Stimulated activated effector memory CD8-positive, alpha-beta T cell treated with anti-CD3 and anti-CD28 coated beads, Interleukin-12 subunit alpha, Interleukin-12 subunit beta, amount 100 ng/mL, for 72 hours (primary cell): Measurements from ENCODE around the gene C8B.

Experiments used
- ATAC-seq: fragments of 150-1000 bp; cut with Tn5 transposase; 2 replicates; pipeline ENCODE4 v1.10.0; 2021
- DNase-seq, 2 donors: peaks; one replicate each; pipeline ENCODE4 v3.0.0; 2021 to 2022; ENCODE audit warnings: low spot score in 2 of 2
- H3K27ac Mint-ChIP-seq: one replicate; pipeline ENCODE4 v1.8.0; 2022; ENCODE audit warnings: mild to moderate bottlenecking, mixed read lengths
- H3K36me3 Mint-ChIP-seq: one replicate; pipeline ENCODE4 v1.8.0; 2022; ENCODE audit warnings: mild to moderate bottlenecking, mixed read lengths
- H3K4me1 Mint-ChIP-seq: one replicate; pipeline ENCODE4 v1.8.0; 2022; ENCODE audit warnings: mixed read lengths
- H3K4me3 Mint-ChIP-seq: one replicate; pipeline ENCODE4 v1.8.0; 2022; ENCODE audit warnings: mild to moderate bottlenecking, mixed read lengths
- H3K9me3 Mint-ChIP-seq: one replicate; pipeline ENCODE4 v1.8.0; 2022; ENCODE audit warnings: mixed read lengths

C8B gene

GRCh38 chr1:56958526-56958925 is 7.3 kb downstream of the C8B start:
- DNase-seq: no peak
- H3K9me3 Mint-ChIP-seq: no peaks in the 10 kb centered on the region
- no peak overlapping the region for H3K4me3 Mint-ChIP-seq
- no peaks in the 10 kb centered on the region for H3K4me1 Mint-ChIP-seq
- H3K36me3 Mint-ChIP-seq: no peaks in the 10 kb centered on the region
- H3K27ac Mint-ChIP-seq: no peak overlapping the region
- no peak for ATAC-seq

- no peaks in the 10 kb centered on the region for H3K4me1 Mint-ChIP-seq
- no peak overlapping the region for H3K4me3 Mint-ChIP-seq
- DNase-seq: no peak
- no peak for ATAC-seq
- H3K36me3 Mint-ChIP-seq: no peaks in the 10 kb centered on the region
- no peak overlapping the region for H3K27ac Mint-ChIP-seq
- H3K9me3 Mint-ChIP-seq: no peaks in the 10 kb centered on the region
These were observed 7.9 kb downstream of the C8B start for GRCh38 chr1:56957931-56958330.

GRCh38 chr1:56954664-56955063 is 11.2 kb downstream of the C8B start:
- DNase-seq (no peak), ATAC-seq (peak; percentile 46)
- Mint-ChIP-seq H3K36me3 (no peaks in the 10 kb centered on the region), H3K4me3 (no peak overlapping the region), H3K9me3 (peaks cover 3% of the 10 kb centered on the region), H3K4me1 (no peaks in the 10 kb centered on the region), H3K27ac (no peak overlapping the region)

GRCh38 chr1:56953386-56953785 is 12.4 kb downstream of the C8B start:
- peaks cover 3% of the 10 kb centered on the region for H3K9me3 Mint-ChIP-seq
- DNase-seq (no peak), ATAC-seq (no peak)
- H3K4me1 Mint-ChIP-seq: no peaks in the 10 kb centered on the region
- no peak overlapping the region for H3K4me3 Mint-ChIP-seq
- H3K36me3 Mint-ChIP-seq: no peaks in the 10 kb centered on the region
- H3K27ac Mint-ChIP-seq: no peak overlapping the region

GRCh38 chr1:56952501-56952900 is 13.3 kb downstream of the C8B start:
- no peaks in the 10 kb centered on the region for H3K4me1 Mint-ChIP-seq
- ATAC-seq: no peak
- H3K9me3 Mint-ChIP-seq: peaks cover 3% of the 10 kb centered on the region
- H3K36me3 Mint-ChIP-seq: no peaks in the 10 kb centered on the region
- no peak overlapping the region for H3K4me3 Mint-ChIP-seq
- no peak for DNase-seq
- no peak overlapping the region for H3K27ac Mint-ChIP-seq

GRCh38 chr1:56948403-56949023 is 17.3 kb downstream of the C8B start:
- Mint-ChIP-seq H3K36me3 (no peaks in the 10 kb centered on the region), H3K27ac (no peak overlapping the region), H3K9me3 (peaks cover 3% of the 10 kb centered on the region), H3K4me3 (no peak overlapping the region), H3K4me1 (no peaks in the 10 kb centered on the region)
- ATAC-seq: no peak
- no peak for DNase-seq

- no peak for ATAC-seq
- peaks cover 2% of the 10 kb centered on the region for H3K9me3 Mint-ChIP-seq
- H3K4me3 Mint-ChIP-seq: no peak overlapping the region
- H3K4me1 Mint-ChIP-seq: no peaks in the 10 kb centered on the region
- no peaks in the 10 kb centered on the region for H3K36me3 Mint-ChIP-seq
- DNase-seq: no peak
- no peak overlapping the region for H3K27ac Mint-ChIP-seq
These were observed 25.8 kb downstream of the C8B start for GRCh38 chr1:56940039-56940438.

- no peaks in the 10 kb centered on the region for H3K36me3 Mint-ChIP-seq
- H3K4me1 Mint-ChIP-seq: no peaks in the 10 kb centered on the region
- H3K9me3 Mint-ChIP-seq: peaks cover 2% of the 10 kb centered on the region
- H3K4me3 Mint-ChIP-seq: no peak overlapping the region
- no peak for DNase-seq
- H3K27ac Mint-ChIP-seq: no peak overlapping the region
- no peak for ATAC-seq
These were observed 26.6 kb downstream of the C8B start for GRCh38 chr1:56939209-56939608.

GRCh38 chr1:56938646-56939045 is 27.2 kb downstream of the C8B start:
- no peaks in the 10 kb centered on the region for H3K36me3 Mint-ChIP-seq
- no peak for DNase-seq
- peaks cover 2% of the 10 kb centered on the region for H3K9me3 Mint-ChIP-seq
- H3K27ac Mint-ChIP-seq: no peak overlapping the region
- no peaks in the 10 kb centered on the region for H3K4me1 Mint-ChIP-seq
- ATAC-seq: no peak
- no peak overlapping the region for H3K4me3 Mint-ChIP-seq

GRCh38 chr1:56934430-56935060 is 31.3 kb downstream of the C8B start:
- Mint-ChIP-seq H3K27ac (no peak overlapping the region), H3K9me3 (peaks cover 5% of the 10 kb centered on the region), H3K4me1 (no peaks in the 10 kb centered on the region), H3K36me3 (no peaks in the 10 kb centered on the region), H3K4me3 (no peak overlapping the region)
- DNase-seq (no peak), ATAC-seq (no peak)

- no peak overlapping the region for H3K27ac Mint-ChIP-seq
- DNase-seq: no peak
- no peaks in the 10 kb centered on the region for H3K4me1 Mint-ChIP-seq
- peaks cover 6% of the 10 kb centered on the region for H3K9me3 Mint-ChIP-seq
- H3K4me3 Mint-ChIP-seq: no peak overlapping the region
- no peaks in the 10 kb centered on the region for H3K36me3 Mint-ChIP-seq
- no peak for ATAC-seq
These were observed 32.2 kb downstream of the C8B start for GRCh38 chr1:56933606-56934005.

- no peak overlapping the region for H3K27ac Mint-ChIP-seq
- peaks cover 6% of the 10 kb centered on the region for H3K9me3 Mint-ChIP-seq
These were observed 32.7 kb downstream of the C8B start for GRCh38 chr1:56933161-56933560.

GRCh38 chr1:56931686-56932085 is 34.1 kb downstream of the C8B start:
- DNase-seq (no peak), ATAC-seq (no peak)
- H3K9me3 Mint-ChIP-seq: peaks cover 6% of the 10 kb centered on the region
- H3K27ac Mint-ChIP-seq: no peak overlapping the region
- no peak overlapping the region for H3K4me3 Mint-ChIP-seq
- no peaks in the 10 kb centered on the region for H3K4me1 Mint-ChIP-seq
- H3K36me3 Mint-ChIP-seq: no peaks in the 10 kb centered on the region

More at GRCh38 chr1:56933161-56933560, 32.7 kb downstream of the C8B start:
- ATAC-seq: no peak
- Mint-ChIP-seq H3K4me3 (no peak overlapping the region), H3K36me3 (no peaks in the 10 kb centered on the region), H3K4me1 (no peaks in the 10 kb centered on the region)
- no peak for DNase-seq

GRCh38 chr1:56931211-56931610 is 34.6 kb downstream of the C8B start:
- no peaks in the 10 kb centered on the region for H3K4me1 Mint-ChIP-seq
- no peak overlapping the region for H3K27ac Mint-ChIP-seq
- no peak for DNase-seq
- ATAC-seq: no peak
- H3K36me3 Mint-ChIP-seq: no peaks in the 10 kb centered on the region
- peaks cover 6% of the 10 kb centered on the region for H3K9me3 Mint-ChIP-seq
- H3K4me3 Mint-ChIP-seq: no peak overlapping the region

- no peak overlapping the region for H3K27ac Mint-ChIP-seq
- H3K4me3 Mint-ChIP-seq: no peak overlapping the region
- peaks cover 4% of the 10 kb centered on the region for H3K9me3 Mint-ChIP-seq
- no peaks in the 10 kb centered on the region for H3K36me3 Mint-ChIP-seq
- no peak for DNase-seq
- no peaks in the 10 kb centered on the region for H3K4me1 Mint-ChIP-seq
- ATAC-seq: no peak
These were observed 36.3 kb downstream of the C8B start for GRCh38 chr1:56929492-56929891.

- Mint-ChIP-seq H3K4me1 (no peaks in the 10 kb centered on the region), H3K9me3 (peaks cover 4% of the 10 kb centered on the region), H3K36me3 (no peaks in the 10 kb centered on the region), H3K27ac (no peak overlapping the region), H3K4me3 (no peak overlapping the region)
- no peak for DNase-seq
- ATAC-seq: no peak
These were observed 37.8 kb downstream of the C8B start for GRCh38 chr1:56927986-56928385.
